Large intestine (tissue), 3 donors: ENCODE measurements around the gene NEXN. TPM values are rescaled to one million over a fixed set of nuclear protein-coding genes. Genes with fewer than 3 reads are reported as not detected.

Source experiments
- DNase-seq, 2 donors: peaks; one replicate each; pipeline versions ENCODE4 v3.0.0 to v3.0.0-alpha.2; 2013
- H3K27ac ChIP-seq: one replicate; pipeline ENCODE4 v1.5.1; 2013; ENCODE audit warnings: low read length
- H3K27me3 ChIP-seq: 2 replicates; pipeline ENCODE4 v1.6.1; 2013; ENCODE audit warnings: low read length; ENCODE audit not compliant: control insufficient read depth, insufficient read depth
- H3K36me3 ChIP-seq: 2 replicates; pipeline ENCODE4 v1.6.1; 2013; ENCODE audit warnings: low read length; ENCODE audit not compliant: control insufficient read depth, insufficient read depth
- H3K4me1 ChIP-seq: one replicate; pipeline ENCODE4 v1.6.1; 2013; ENCODE audit warnings: low read length; ENCODE audit not compliant: control insufficient read depth, insufficient read depth
- H3K4me3 ChIP-seq: one replicate; pipeline ENCODE4 v1.5.1; 2013; ENCODE audit warnings: low read length
- H3K9me3 ChIP-seq: one replicate; pipeline ENCODE4 v1.6.1; 2013; ENCODE audit warnings: mild to moderate bottlenecking, low read depth, low read length, moderate library complexity; ENCODE audit not compliant: control insufficient read depth
- polyA plus RNA-seq: library from polyadenylated mRNA; unstranded; fragments of 120-200 nt; gene quantifications from one replicate; pipeline ENCODE4 v1.2.1, GENCODE V29; 2013

Gene NEXN
- polyA plus RNA-seq, 1 donor: 26.0 TPM

DNA sequence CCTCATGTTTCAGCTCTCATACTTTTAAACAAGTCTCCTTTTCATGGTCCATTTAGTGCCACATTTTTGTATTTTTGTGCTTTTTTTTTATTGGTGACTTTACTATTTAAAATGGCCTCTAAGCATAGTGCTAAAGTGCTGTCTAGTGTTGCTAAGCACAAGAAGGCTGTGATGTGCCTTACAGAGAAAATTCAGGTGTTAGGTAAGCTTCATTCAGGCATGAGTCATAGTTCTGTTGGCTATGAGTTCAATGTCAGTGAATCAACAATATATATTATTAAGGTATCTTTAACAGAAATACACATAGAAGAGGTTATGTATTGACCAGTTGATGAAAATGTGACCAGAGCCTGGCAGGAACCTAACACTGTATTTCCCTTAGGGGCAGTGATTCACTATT is 103.2 kb downstream of the NEXN start:
- no peak for DNase-seq
- no peaks in the 10 kb centered on the region for H3K27me3 ChIP-seq
- H3K27ac ChIP-seq: no peak overlapping the region
- H3K9me3 ChIP-seq: no peaks in the 10 kb centered on the region
- H3K4me1 ChIP-seq: peaks cover 6% of the 10 kb centered on the region
- no peaks in the 10 kb centered on the region for H3K36me3 ChIP-seq
- H3K4me3 ChIP-seq: no peak overlapping the region

Other genes starting within 250 kb of the NEXN start
- gene ZZZ3, start 206.0 kb upstream of the NEXN start, polyA plus RNA-seq: 48.4 TPM
- gene USP33, start 128.8 kb upstream of the NEXN start, polyA plus RNA-seq: 60.6 TPM
- gene MIGA1, start 109.0 kb upstream of the NEXN start, polyA plus RNA-seq: 18.4 TPM
- gene FUBP1, start 90.4 kb downstream of the NEXN start, polyA plus RNA-seq: 224 TPM
- gene DNAJB4, start 116.3 kb downstream of the NEXN start, polyA plus RNA-seq: 29.7 TPM
- 77.1 TPM for gene GIPC2, start 157.3 kb downstream of the NEXN start, polyA plus RNA-seq